ENCODE data around the gene FBN3. TPM values are rescaled to one million over a fixed set of nuclear protein-coding genes. Genes with fewer than 3 reads are reported as not detected.
"Not testable (repeated sequence)": the region's sequence is repeated elsewhere in the genome, so short reads cannot be mapped to it uniquely, and the experiment has no call there.

Gene FBN3
- polyA plus RNA-seq, 1 donor from 2014 or later, result not detected

GRCh38 chr19:8116437-8117293, 32.7 kb downstream of the FBN3 start:
- peaks cover 0 to 1% (median 0%) of the 10 kb centered on the region in 3 donors for H3K4me1 Mint-ChIP-seq
- no peak overlapping the region for H3K4me3 Mint-ChIP-seq
- peak overlapping the region in 1 of 3 donors; percentile 27 for H3K27ac Mint-ChIP-seq
- peaks cover 0 to 2% (median 0%) of the 10 kb centered on the region in 3 donors for H3K9me3 Mint-ChIP-seq
- peaks cover 3% of the 10 kb centered on the region for H3K27me3 Mint-ChIP-seq
- no peaks in the 10 kb centered on the region for H3K36me3 Mint-ChIP-seq

DNA sequence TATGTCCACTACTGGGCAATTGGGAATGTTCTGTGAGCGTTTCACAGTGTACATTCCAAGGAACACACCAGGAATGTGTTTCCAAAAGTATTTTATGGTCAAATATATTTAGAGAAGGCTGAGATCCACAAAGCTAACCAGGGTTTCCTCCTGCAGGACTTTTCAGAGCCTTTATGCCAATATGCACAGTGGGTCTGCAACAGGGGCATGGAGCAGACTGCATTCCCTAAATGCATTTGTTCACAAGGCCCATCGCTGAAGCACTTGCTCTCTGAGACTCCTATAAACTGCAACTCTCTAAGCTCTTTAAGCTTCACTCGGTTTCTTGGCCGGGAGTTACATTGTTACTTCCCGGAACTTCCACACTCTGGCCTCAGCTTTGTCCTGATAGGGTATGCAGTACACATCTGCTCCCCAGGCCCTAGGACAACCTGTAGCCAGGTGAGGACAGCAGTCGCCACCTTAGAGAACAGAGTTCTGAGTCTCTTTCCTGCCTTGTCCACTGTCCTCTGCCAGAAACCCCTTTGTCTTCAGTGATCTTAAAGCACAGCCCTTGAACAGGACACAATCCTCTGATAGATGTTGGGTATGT, 33.5 kb downstream of the FBN3 start:
- H3K4me3 Mint-ChIP-seq, result peak overlapping the region in 1 of 4 donors; percentile 16
- peaks cover 3% of the 10 kb centered on the region for H3K27me3 Mint-ChIP-seq
- H3K36me3 Mint-ChIP-seq, result no peaks in the 10 kb centered on the region
- peaks cover 0 to 1% (median 0%) of the 10 kb centered on the region in 3 donors for H3K4me1 Mint-ChIP-seq
- H3K27ac Mint-ChIP-seq, result peak overlapping the region in 1 of 3 donors; percentile 27
- peaks cover 0 to 2% (median 0%) of the 10 kb centered on the region in 3 donors for H3K9me3 Mint-ChIP-seq

DNA sequence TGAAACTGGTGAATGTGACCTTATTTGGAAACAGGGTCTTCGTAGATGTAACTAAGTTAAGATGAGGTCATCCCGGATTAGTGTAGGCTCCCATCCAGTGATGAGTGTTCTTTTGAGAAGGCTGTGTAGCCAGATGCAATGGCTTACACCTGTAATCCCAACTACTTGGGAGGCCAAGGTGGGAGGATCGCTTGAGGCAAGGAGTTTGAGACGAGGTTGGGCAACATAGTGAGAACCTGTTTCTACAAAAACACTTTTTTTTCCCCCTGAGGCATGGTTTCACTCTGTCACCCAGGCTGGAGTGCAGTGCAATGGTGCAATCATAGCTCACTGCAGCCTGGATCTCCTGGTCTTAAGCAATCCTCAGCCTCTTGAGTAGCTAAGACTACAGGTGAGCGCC, 36.4 kb downstream of the FBN3 start:
- H3K4me3 Mint-ChIP-seq, result no peak overlapping the region
- H3K27ac Mint-ChIP-seq, result no peak overlapping the region
- peaks cover 5% of the 10 kb centered on the region for H3K27me3 Mint-ChIP-seq
- no peaks in the 10 kb centered on the region for H3K36me3 Mint-ChIP-seq
- peaks cover 0 to 2% (median 0%) of the 10 kb centered on the region in 3 donors for H3K9me3 Mint-ChIP-seq
- H3K4me1 Mint-ChIP-seq, result peaks cover 0 to 1% (median 0%) of the 10 kb centered on the region in 3 donors

DNA sequence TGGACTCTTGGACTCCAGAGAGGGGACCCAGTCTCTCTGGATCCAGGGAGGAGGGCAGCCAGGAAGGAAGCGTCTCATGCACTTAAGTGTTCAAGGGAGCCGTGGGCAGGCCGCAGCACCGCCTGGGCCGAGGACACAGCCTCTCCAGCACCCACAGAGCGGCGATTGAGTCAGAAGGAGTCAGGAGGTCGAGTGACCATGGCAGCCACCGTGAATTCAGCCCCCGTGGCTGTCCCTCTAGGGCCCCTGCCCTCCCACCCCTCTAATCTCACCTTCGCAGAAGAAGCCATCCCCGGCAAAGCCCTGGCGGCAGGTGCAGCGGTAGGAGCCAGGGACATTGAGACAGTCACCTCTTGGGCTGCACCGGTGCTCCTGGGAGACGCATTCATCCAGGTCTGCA, 38.0 kb downstream of the FBN3 start:
- H3K27ac Mint-ChIP-seq, result no peak overlapping the region
- peaks cover 0 to 1% (median 0%) of the 10 kb centered on the region in 3 donors for H3K4me1 Mint-ChIP-seq
- H3K27me3 Mint-ChIP-seq, result peaks cover 5% of the 10 kb centered on the region
- H3K36me3 Mint-ChIP-seq, result no peaks in the 10 kb centered on the region
- H3K4me3 Mint-ChIP-seq, result no peak overlapping the region
- no peaks in the 10 kb centered on the region for H3K9me3 Mint-ChIP-seq

- Mint-ChIP-seq H3K36me3 (no peaks in the 10 kb centered on the region), H3K4me1 (no peaks in the 10 kb centered on the region), H3K4me3 (no peak overlapping the region), H3K27ac (no peak overlapping the region), H3K27me3 (peaks cover 5% of the 10 kb centered on the region), H3K9me3 (no peaks in the 10 kb centered on the region)
These were observed 38.5 kb downstream of the FBN3 start for GRCh38 chr19:8110931-8111330.

DNA sequence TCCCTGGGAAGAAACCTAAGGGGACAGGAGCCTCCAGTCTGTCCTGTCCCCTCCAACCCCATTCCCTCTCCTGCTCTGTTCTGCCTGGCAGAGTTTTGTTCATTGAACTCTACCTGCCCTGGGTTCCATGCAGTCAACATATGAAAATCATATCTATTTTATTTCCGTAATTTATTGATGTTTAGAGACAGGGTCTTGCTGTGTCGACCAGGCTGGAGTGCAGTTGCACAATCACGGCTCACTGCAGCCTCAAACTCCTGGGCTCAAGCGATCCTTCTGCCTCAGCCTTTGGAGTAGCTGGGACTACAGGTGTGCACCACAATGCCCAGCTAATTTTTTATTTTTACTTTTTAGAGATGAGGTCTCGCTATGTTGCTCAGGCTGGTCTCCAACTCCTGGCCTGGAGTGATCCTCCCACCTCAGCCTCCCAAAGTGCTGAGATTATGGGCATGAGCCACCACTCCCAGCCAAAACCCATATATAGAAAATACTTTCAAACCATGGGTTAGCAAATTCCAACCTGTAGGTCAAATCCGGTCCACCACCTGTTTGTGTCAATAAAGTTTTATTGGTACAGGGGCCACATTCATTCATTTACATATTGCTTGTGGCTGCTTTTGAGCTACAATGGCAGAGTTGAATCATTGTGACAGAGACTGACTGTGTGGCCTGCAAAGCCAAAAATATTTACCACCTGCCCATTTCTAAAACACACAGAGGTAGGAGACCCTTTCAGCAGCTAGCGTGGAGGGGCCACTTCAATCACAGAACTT, 39.3 kb downstream of the FBN3 start:
- H3K4me3 Mint-ChIP-seq, result no peak overlapping the region
- H3K27me3 Mint-ChIP-seq, result peaks cover 5% of the 10 kb centered on the region
- no peak overlapping the region for H3K27ac Mint-ChIP-seq
- no peaks in the 10 kb centered on the region for H3K36me3 Mint-ChIP-seq
- H3K9me3 Mint-ChIP-seq, result no peaks in the 10 kb centered on the region
- H3K4me1 Mint-ChIP-seq, result no peaks in the 10 kb centered on the region

- no peak overlapping the region for H3K4me3 Mint-ChIP-seq
- peaks cover 5% of the 10 kb centered on the region for H3K27me3 Mint-ChIP-seq
- no peaks in the 10 kb centered on the region for H3K36me3 Mint-ChIP-seq
- no peaks in the 10 kb centered on the region for H3K9me3 Mint-ChIP-seq
- H3K4me1 Mint-ChIP-seq, result no peaks in the 10 kb centered on the region
- no peak overlapping the region for H3K27ac Mint-ChIP-seq
These were observed 39.9 kb downstream of the FBN3 start for GRCh38 chr19:8109455-8109854.

- H3K27ac Mint-ChIP-seq, result no peak overlapping the region
- peaks cover 5% of the 10 kb centered on the region for H3K27me3 Mint-ChIP-seq
- H3K9me3 Mint-ChIP-seq, result no peaks in the 10 kb centered on the region
These were observed 40.6 kb downstream of the FBN3 start for GRCh38 chr19:8108560-8109445.

GRCh38 chr19:8107301-8107903, 42.0 kb downstream of the FBN3 start:
- no peak overlapping the region for H3K27ac Mint-ChIP-seq
- no peak overlapping the region for H3K4me3 Mint-ChIP-seq
- no peaks in the 10 kb centered on the region for H3K4me1 Mint-ChIP-seq
- peaks cover 10% of the 10 kb centered on the region for H3K27me3 Mint-ChIP-seq
- H3K36me3 Mint-ChIP-seq, result no peaks in the 10 kb centered on the region
- no peaks in the 10 kb centered on the region for H3K9me3 Mint-ChIP-seq

More at GRCh38 chr19:8108560-8109445, 40.6 kb downstream of the FBN3 start:
- H3K4me1 Mint-ChIP-seq, result no peaks in the 10 kb centered on the region
- no peaks in the 10 kb centered on the region for H3K36me3 Mint-ChIP-seq
- H3K4me3 Mint-ChIP-seq, result no peak overlapping the region

- Mint-ChIP-seq H3K4me3 (no peak overlapping the region), H3K36me3 (no peaks in the 10 kb centered on the region), H3K27ac (no peak overlapping the region), H3K4me1 (no peaks in the 10 kb centered on the region), H3K27me3 (peaks cover 13% of the 10 kb centered on the region), H3K9me3 (peaks cover 0 to 3% (median 0%) of the 10 kb centered on the region in 3 donors)
These were observed 43.9 kb downstream of the FBN3 start for GRCh38 chr19:8105471-8105870.

GRCh38 chr19:8101910-8102309, 47.5 kb downstream of the FBN3 start:
- H3K9me3 Mint-ChIP-seq, H3K27ac Mint-ChIP-seq, H3K36me3 Mint-ChIP-seq, H3K4me1 Mint-ChIP-seq, H3K4me3 Mint-ChIP-seq: not testable (repeated sequence)
- peaks cover 10% of the 10 kb centered on the region for H3K27me3 Mint-ChIP-seq

DNA sequence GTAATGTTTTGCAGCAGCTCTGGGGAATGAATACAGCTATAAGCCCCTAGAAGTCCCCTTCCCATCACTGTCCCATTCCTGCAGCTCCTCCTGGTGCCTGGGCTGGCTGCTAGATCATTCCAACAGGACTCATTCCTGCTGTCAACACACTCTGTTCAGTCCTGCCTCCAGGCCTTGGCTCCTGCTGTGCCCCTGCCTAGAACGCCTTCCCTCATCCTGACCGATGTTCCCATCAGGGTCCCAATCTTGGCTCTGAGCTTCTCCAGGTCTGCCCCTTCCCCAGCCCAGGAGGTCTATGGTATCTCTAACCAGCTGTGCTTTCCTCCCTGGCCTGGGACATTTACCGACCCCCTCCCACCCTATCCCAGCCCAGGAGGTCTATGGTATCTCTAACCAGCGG, 48.1 kb downstream of the FBN3 start:
- Mint-ChIP-seq H3K27ac (no peak overlapping the region), H3K36me3 (peaks cover 8% of the 10 kb centered on the region), H3K4me3 (no peak overlapping the region), H3K9me3 (peaks cover 4 to 9% (median 9%) of the 10 kb centered on the region in 3 donors), H3K4me1 (no peaks in the 10 kb centered on the region), H3K27me3 (peaks cover 10% of the 10 kb centered on the region)

GRCh38 chr19:8097681-8098567, 51.5 kb downstream of the FBN3 start:
- Mint-ChIP-seq H3K27me3 (peaks cover 7% of the 10 kb centered on the region), H3K4me1 (no peaks in the 10 kb centered on the region), H3K36me3 (peaks cover 8% of the 10 kb centered on the region), H3K27ac (peak overlapping the region in 1 of 3 donors; percentile 28), H3K9me3 (peaks cover 6 to 22% (median 18%) of the 10 kb centered on the region in 3 donors), H3K4me3 (no peak overlapping the region)
